Activated naive CD8-positive, alpha-beta T cell treated with anti-CD3 and anti-CD28 coated beads, Interleukin-2, amount 50 U/mL, for 16 hours (primary cell): ENCODE data around the gene POTEI.
"Not testable (repeated sequence)": the region's sequence is repeated elsewhere in the genome, so short reads cannot be mapped to it uniquely, and the experiment has no call there.

Experiments used
- DNase-seq: peaks from one replicate; pipeline ENCODE4 v3.0.0-alpha.2; 2020; ENCODE audit warnings: low read depth, low spot score

POTEI gene

GRCh38 chr2:130509228-130509627 lies at the start of gene POTEI:
Gene POTEI (minus strand): TSS chr2:130509328. CDS start chr2:130509235, 93 bp downstream.
- DNase-seq = not testable (repeated sequence)

DNA sequence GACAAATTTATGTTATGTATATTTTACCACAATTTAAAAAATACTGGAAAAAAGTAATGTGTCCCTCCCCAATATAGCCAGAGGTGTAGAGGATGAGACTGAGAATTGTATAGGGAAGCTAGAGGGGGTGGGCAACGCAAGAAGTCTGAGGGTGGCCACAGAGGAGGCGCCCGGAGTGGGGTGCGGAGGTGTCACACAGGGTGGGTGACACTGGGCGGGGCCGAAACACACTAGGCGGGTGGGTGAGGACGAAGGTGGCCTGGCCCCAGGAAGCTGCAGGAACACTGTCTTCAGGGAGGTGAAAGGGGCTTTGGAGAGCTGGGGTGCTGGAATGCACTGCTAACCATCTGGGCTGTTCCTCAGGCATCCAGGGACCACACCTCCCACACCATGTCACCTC lies 47.3 kb upstream of the POTEI start:
- DNase-seq = not testable (repeated sequence)

- DNase-seq = not testable (repeated sequence)
Observed at GRCh38 chr2:130554178-130554577, 45.0 kb upstream of the POTEI start.

GRCh38 chr2:130549475-130549874 lies 40.3 kb upstream of the POTEI start:
- DNase-seq = not testable (repeated sequence)

DNA sequence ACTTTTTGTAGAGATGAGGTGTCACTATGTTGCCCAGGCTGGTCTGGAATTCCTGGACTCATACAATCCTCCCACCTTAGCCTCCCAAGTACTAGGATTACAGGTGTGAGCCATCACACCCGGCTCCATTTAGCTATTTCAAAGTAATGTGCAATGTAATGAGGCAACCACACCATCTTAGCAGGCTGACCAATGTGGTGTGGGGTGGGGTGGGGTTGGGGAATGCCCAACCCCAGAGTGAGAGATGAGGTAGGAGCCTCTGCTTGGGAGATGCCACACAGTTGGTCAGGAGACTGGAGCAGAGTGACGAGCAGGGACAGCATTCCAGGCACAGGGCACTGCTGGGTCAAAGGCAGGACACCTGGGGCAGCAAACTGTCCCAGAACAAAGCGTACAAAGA lies 39.3 kb upstream of the POTEI start:
- DNase-seq = not testable (repeated sequence)

GRCh38 chr2:130544978-130545377 lies 35.9 kb upstream of the POTEI start:
- not testable (repeated sequence) for DNase-seq

GRCh38 chr2:130543785-130544528 lies 34.8 kb upstream of the POTEI start:
- DNase-seq = not testable (repeated sequence)

DNA sequence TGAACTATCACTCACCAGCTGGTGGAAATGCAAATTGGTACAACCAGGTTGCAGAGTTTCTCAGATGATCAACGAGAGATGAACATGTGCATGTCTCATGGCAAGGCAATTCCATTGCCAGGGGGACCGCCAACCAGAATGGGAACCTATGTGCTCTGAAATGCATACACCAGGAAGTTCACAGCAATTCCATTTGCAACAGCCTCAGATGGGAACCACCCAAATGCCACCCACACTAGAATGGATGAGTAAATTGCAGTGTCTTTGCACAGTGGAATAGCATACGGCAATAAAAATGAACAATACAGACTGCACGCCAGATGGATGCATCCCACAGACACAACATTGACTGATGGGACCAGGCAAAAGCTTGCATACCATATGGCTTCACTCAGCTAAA lies 33.7 kb upstream of the POTEI start:
- DNase-seq = not testable (repeated sequence)

GRCh38 chr2:130538271-130538670 lies 29.1 kb upstream of the POTEI start:
- DNase-seq = not testable (repeated sequence)

- DNase-seq = not testable (repeated sequence)
Observed at GRCh38 chr2:130536654-130537053, 27.5 kb upstream of the POTEI start.

GRCh38 chr2:130531672-130532071 lies 22.5 kb upstream of the POTEI start:
- DNase-seq = not testable (repeated sequence)

- DNase-seq = not testable (repeated sequence)
Observed at GRCh38 chr2:130531225-130531624, 22.1 kb upstream of the POTEI start.

DNA sequence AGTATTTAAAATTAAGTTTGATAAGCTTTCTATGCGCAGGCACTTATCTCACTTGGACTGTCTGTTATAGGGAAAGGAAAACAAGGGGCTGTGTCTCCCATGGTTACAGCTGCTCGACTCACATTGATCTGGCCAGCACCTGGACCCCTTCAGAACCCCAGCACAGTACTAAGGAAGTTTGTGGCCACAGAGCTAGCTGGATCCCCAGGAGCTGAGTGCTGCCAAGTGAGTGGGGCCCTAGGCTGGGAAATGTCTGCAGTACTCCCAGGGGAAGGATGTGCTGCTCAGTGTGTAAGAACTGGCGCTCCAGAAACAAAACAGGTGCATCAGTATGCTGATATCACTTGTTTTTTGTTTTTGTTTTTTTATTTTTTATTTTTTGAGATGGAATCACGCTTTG lies 21.1 kb upstream of the POTEI start:
- not testable (repeated sequence) for DNase-seq

GRCh38 chr2:130529545-130529944 lies 20.4 kb upstream of the POTEI start:
- not testable (repeated sequence) for DNase-seq

- not testable (repeated sequence) for DNase-seq
Observed at GRCh38 chr2:130527365-130527967, 18.3 kb upstream of the POTEI start.

DNA sequence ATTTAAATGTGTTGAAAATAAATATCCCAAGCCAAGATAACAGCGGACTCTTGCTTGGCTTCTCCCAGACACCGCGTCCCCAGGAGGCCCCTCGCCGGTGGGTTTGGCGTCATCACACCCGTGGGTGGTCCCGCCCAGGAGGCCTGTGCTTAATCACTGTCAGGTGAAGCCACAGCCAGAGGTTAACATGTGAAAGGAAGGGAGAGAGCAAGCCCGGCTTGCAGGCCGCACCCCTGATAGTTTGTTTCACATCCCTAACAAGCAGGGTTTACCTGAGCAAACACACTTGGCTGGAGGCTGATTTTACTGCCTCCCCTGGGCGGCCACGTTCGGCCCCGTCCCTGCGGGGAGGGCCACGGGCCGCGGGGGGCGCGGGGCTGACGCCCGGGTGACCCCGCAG lies 13.3 kb upstream of the POTEI start:
- DNase-seq = not testable (repeated sequence)

GRCh38 chr2:130520992-130521391 lies 11.9 kb upstream of the POTEI start, which contains the start of gene CFC1B:
Gene CFC1B (plus strand): TSS chr2:130521222. CDS start chr2:130521485, 263 bp downstream.
- not testable (repeated sequence) for DNase-seq

DNA sequence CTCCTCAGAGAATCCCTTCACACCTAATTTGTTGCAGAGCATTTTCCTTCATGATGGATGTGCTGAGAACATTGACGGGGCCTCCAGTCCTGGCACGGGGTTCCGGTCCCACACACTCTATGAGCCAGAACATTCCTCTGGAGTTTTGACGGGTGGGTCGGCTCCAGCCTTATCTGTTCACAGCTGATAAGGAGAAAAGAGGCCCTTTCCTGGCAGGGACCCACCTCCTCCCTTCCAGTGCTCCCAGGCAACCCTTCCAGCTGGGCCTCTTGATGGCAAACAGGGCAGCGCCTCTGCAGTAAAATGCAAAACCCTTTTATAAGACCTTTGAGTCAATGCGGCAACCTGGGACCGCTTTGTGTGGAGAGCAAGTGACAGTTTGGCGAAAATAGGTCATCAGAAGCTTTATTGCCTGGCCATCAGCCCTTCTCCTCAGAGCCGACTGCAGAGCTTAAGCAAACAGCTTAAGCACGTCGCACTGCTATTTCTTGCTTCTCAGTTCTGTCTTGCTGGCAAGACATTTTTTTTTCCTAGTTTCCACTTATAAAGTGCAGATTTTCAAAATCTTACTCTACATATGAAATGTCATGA lies 9.5 kb upstream of the POTEI start:
- DNase-seq = not testable (repeated sequence)

DNA sequence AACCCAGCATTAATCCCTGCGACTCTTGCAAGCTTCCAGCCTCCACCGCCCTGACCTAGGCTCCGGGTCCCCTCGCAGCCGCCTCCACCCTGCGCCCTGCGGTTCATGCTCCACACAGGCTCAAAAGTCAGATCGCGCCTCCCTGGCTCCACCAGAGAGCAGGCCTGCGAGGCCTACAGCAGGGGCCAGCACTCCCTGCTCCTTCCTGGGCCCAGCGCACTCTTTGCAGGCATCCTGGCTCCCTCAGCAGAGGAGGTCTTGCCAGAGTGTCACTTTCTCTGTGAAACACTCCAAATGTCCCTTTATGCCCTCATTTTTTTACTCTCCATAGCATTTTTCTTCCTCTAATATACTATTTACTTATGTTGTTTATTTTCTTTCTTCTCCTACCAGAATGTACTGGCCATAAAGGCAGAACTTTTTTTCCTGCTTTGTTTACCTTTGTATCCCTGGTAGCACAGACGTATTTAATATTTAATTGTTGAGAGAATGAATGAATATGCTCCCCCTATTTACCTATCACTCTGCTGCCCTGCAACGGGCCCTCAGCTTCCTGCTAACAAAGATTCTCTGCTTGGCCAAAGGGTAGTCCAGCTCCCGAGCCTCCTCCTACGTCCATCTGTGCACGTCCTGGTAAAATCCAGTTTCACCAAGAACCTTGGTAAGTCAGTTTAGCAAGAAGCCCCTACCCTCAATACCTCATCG lies 2.8 kb upstream of the POTEI start:
- DNase-seq = not testable (repeated sequence)

DNA sequence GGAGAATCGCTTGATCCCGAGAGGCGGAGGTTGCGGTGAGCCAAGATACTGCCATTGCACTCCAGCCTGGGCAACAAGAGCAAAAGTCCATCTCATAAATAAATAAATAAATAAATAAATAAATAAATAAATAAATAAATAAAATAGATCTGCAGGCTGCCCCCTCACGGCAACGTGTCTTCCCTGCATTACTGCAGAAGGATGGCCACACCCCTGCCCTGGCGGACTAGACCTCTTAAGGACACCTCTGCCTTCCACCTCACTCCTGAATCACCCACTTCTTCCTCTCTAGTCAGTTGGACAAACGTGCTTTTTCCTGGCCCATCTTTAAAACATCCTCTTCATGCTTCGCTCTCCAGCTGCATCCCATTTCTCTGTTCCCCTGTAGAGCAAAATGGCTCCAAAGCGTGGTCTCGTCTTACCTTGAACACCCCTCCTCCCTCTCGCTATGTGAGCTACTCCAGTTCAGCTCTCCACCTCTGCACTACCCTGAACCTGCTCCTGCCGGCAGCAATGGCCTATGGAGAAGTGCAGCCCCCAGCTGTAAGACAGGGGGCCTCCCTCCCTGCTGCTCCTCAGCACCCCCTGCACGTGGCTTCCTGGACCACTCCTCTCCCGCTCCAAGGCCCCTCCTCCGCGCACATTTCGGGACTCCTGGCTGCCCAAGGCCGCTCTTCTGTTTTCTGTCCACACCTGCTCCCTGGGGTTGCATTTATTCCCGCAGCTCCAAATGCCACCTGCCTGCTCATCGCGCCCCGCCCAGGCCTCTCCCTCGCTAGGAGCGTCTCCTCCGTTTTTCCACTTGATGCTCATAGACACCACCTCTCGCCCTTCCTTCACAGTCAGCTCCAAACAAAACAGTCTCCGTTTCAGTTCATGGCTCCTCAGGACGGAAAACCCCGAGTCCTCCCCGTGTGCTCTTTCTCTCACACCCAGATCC lies 1.9 kb upstream of the POTEI start:
- DNase-seq = not testable (repeated sequence)

DNA sequence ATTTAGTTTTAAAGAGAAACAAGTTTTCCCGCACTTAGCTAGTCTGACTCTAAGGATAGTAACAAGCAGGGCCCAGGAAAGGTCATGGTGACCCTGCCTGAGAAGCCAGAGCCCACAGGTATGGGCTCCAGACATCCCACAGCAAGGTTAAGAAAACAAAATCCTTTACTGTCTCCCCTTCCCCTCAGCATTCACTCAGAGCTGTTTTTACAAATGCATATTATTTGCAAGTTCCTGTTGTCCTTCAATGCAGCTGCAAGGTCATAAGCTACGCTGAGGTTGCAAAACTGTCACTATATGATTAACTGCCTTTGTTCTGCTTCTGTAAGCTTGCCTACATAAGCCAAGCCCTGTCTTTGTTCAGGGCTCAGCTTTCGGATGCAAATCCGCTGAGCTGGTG lies 18.1 kb downstream of the POTEI start:
- DNase-seq = not testable (repeated sequence)
